HPDE6-E6E7 (cell line): Measurements from ENCODE around the gene VPS52.
"Not testable (repeated sequence)": the region's sequence is repeated elsewhere in the genome, so short reads cannot be mapped to it uniquely, and the experiment has no call there.

Source experiments
- DNase-seq: peaks from one replicate; pipeline ENCODE4 v3.0.0; 2011; ENCODE audit warnings: missing footprints; ENCODE audit errors: extremely low spot score

The VPS52 gene

GRCh38 chr6:33279971-33280511, 8.4 kb upstream of the VPS52 start:
- DNase-seq, result peak; percentile 72

- no peak for DNase-seq
These were observed 7.6 kb upstream of the VPS52 start for GRCh38 chr6:33279257-33279695.

GRCh38 chr6:33278810-33279209, 7.1 kb upstream of the VPS52 start:
- DNase-seq, result no peak

- no peak for DNase-seq
These were observed 6.7 kb upstream of the VPS52 start for GRCh38 chr6:33278392-33278741.

GRCh38 chr6:33277663-33278391, 6.2 kb upstream of the VPS52 start:
- DNase-seq, result no peak

- DNase-seq, result peak; percentile 90
These were observed 5.4 kb upstream of the VPS52 start, which contains the start of gene B3GALT4 for GRCh38 chr6:33276864-33277662. Gene B3GALT4, plus strand, starts transcription at chr6:33277123. Its CDS starts 297 bp downstream, at chr6:33277420.

- no peak for DNase-seq
These were observed 4.8 kb upstream of the VPS52 start for GRCh38 chr6:33276581-33276863.

- DNase-seq, result not testable (repeated sequence)
These were observed 4.3 kb upstream of the VPS52 start for GRCh38 chr6:33275795-33276580.

- DNase-seq, result no peak
These were observed 2.5 kb upstream of the VPS52 start for GRCh38 chr6:33273924-33274902.

GRCh38 chr6:33273129-33273923, 1.6 kb upstream of the VPS52 start:
- no peak for DNase-seq

- no peak for DNase-seq
These were observed 826 bp upstream of the VPS52 start for GRCh38 chr6:33272275-33273128.

- DNase-seq, result no peak
These were observed 584 bp downstream of the VPS52 start for GRCh38 chr6:33271117-33271467.

GRCh38 chr6:33264015-33264414, 7.7 kb downstream of the VPS52 start:
- DNase-seq, result no peak

GRCh38 chr6:33262490-33262889, 9.2 kb downstream of the VPS52 start:
- DNase-seq, result not testable (repeated sequence)

- no peak for DNase-seq
These were observed 12.6 kb downstream of the VPS52 start for GRCh38 chr6:33259032-33259431.

- DNase-seq, result no peak
These were observed 17.1 kb downstream of the VPS52 start for GRCh38 chr6:33254591-33254990.

- no peak for DNase-seq
These were observed 18.9 kb downstream of the VPS52 start for GRCh38 chr6:33252759-33253158.

- DNase-seq, result no peak
These were observed 20.2 kb downstream of the VPS52 start for GRCh38 chr6:33251395-33252012.

- DNase-seq, result no peak
These were observed 20.9 kb downstream of the VPS52 start for GRCh38 chr6:33250731-33251130.
